Ovary (tissue), 3 donors: Measurements from ENCODE around the gene IP6K2.

Experiments used
- POLR2A ChIP-seq: fragments of 450-650 bp; IDR thresholded peaks from one replicate; pipeline ENCODE4 v1.6.1; 2017; ENCODE audit warnings: antibody characterized with exemption, mild to moderate bottlenecking, moderate library complexity
- TF ChIP-seq, protein P1 (sequence below), 3 donors: fragments of 450-650 bp in 2 of 3; fragments of 200-600 bp in 1 of 3; IDR thresholded peaks; one replicate each; pipeline versions ENCODE4 v1.5.1 to v1.8.0; 2016 to 2022; ENCODE audit warnings: antibody characterized with exemption in 3 of 3, mild to moderate bottlenecking in 1 of 3
- donor health status: DM: no; HTN: no; CAD: no.

DNA sequence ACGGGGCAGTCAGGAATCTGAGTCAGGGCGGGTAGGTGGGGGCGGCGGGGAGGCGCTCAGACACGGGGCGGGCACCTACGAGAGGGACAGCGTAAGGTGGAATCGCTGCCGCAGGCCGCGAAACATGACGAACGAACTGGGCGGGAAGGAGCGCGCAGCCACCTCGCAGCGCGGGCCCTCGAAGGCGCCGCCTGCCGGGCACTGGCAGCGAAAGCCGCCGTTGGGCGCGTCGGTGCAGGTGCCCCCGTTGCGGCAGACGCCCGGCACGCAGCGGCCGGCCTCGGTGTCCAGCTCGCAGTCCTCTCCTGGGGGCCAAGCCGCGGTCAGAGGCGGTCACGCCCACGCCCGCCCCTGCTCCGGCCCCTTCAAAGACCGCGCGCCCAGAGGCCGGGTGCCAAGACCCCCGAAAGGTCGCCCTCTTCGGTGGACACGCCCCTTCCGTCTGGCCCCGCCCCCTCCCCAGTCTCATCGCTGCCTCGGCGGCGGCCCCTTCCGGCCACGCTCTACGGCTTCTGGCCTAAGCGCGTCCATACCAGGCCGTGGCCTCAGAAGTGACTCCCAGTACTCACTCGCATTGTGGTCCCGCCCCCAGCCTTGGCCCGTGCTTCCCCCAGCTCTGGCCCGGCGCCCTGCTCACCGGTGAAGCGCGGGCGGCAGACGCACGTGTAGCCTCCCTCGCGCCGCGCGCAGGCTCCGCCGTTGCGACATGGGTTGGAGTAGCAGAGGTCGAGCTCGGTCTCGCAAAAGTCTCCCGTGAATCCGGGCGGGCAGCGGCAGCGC, 60.8 kb downstream of the IP6K2 start:
- TF ChIP-seq, protein P1, sequence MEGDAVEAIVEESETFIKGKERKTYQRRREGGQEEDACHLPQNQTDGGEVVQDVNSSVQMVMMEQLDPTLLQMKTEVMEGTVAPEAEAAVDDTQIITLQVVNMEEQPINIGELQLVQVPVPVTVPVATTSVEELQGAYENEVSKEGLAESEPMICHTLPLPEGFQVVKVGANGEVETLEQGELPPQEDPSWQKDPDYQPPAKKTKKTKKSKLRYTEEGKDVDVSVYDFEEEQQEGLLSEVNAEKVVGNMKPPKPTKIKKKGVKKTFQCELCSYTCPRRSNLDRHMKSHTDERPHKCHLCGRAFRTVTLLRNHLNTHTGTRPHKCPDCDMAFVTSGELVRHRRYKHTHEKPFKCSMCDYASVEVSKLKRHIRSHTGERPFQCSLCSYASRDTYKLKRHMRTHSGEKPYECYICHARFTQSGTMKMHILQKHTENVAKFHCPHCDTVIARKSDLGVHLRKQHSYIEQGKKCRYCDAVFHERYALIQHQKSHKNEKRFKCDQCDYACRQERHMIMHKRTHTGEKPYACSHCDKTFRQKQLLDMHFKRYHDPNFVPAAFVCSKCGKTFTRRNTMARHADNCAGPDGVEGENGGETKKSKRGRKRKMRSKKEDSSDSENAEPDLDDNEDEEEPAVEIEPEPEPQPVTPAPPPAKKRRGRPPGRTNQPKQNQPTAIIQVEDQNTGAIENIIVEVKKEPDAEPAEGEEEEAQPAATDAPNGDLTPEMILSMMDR (IDR thresholded peaks at IDR 0.05) = peak; percentile 63 to 90 (median 71)
- TF ChIP-seq POLR2A = no peak
